Common myeloid progenitor, CD34-positive (primary cell): ENCODE results near the gene UCP3.
A peak's percentile ranks its signal among the peaks of the same experiment; 100 is the strongest.

Experiments
- CTCF ChIA-PET: fragments of 350-600 bp; sonication (Branson Sonifier 250); formaldehyde crosslinking; loops from one replicate; lab custom pipeline; 2021; ENCODE audit warnings: antibody characterized with exemption; lab: Charles Lee
- POLR2A ChIA-PET: fragments of 350-600 bp; sonication (Branson Sonifier 250); formaldehyde crosslinking; loops from one replicate; lab custom pipeline; 2021; ENCODE audit warnings: antibody characterized with exemption; lab: Charles Lee
- DNase-seq, 3 donors: peaks; one replicate each; pipeline versions ENCODE4 v3.0.0 to v3.0.0-alpha.2; 2013
- H3K27ac ChIP-seq, 2 experiments: 1 replicate in 1 of 2; 2 replicates in 1 of 2; pipeline ENCODE4 v1.7.0; 2013; ENCODE audit warnings: inconsistent platforms in 2 of 2, low read length in 2 of 2, mild to moderate bottlenecking in 2 of 2, low read depth in 1 of 2, moderate library complexity in 1 of 2; ENCODE audit not compliant: severe bottlenecking in 2 of 2, insufficient read depth in 1 of 2, poor library complexity in 1 of 2
- H3K27me3 ChIP-seq, 5 experiments: replicated peaks in 2 of 5; 1 replicate in 3 of 5; 2 replicates in 2 of 5; pipeline versions ENCODE4 v1.6.1 to v1.7.0; 2013; ENCODE audit warnings: low read length in 4 of 5, mild to moderate bottlenecking in 2 of 5, moderate library complexity in 2 of 5, inconsistent platforms in 1 of 5; ENCODE audit not compliant: insufficient read depth in 5 of 5, control insufficient read depth in 4 of 5
- H3K36me3 ChIP-seq, 4 experiments: 1 replicate in 2 of 4; 2 replicates in 2 of 4; pipeline versions ENCODE4 v1.6.1 to v1.7.0; 2013; ENCODE audit warnings: low read length in 3 of 4, control low read depth in 1 of 4, mild to moderate bottlenecking in 1 of 4; ENCODE audit not compliant: control insufficient read depth in 4 of 4, insufficient read depth in 4 of 4
- H3K4me1 ChIP-seq, 4 experiments: 1 replicate in 3 of 4; 2 replicates in 1 of 4; pipeline versions ENCODE4 v1.6.1 to v1.7.1; 2013; ENCODE audit warnings: low read length in 3 of 4, mild to moderate bottlenecking in 3 of 4, control low read depth in 1 of 4, inconsistent platforms in 1 of 4, moderate library complexity in 1 of 4; ENCODE audit not compliant: control insufficient read depth in 4 of 4, insufficient read depth in 4 of 4; ENCODE audit errors: control extremely low read depth in 1 of 4
- H3K4me3 ChIP-seq, 7 experiments: 1 replicate in 4 of 7; 2 replicates in 3 of 7; pipeline versions ENCODE4 v1.5.1 to v1.7.0; 2013; ENCODE audit warnings: mild to moderate bottlenecking in 7 of 7, low read length in 6 of 7, moderate library complexity in 6 of 7, inconsistent platforms in 2 of 7, low read depth in 2 of 7, control low read depth in 1 of 7; ENCODE audit not compliant: insufficient read depth in 4 of 7, control insufficient read depth in 1 of 7; ENCODE audit errors: extremely low read depth in 1 of 7
- H3K9me3 ChIP-seq, 5 experiments: 1 replicate in 4 of 5; 2 replicates in 1 of 5; pipeline versions ENCODE4 v1.6.1 to v1.7.1; 2013; ENCODE audit warnings: low read length in 4 of 5, mild to moderate bottlenecking in 2 of 5, inconsistent platforms in 1 of 5, low read depth in 1 of 5, moderate library complexity in 1 of 5; ENCODE audit not compliant: control insufficient read depth in 4 of 5, insufficient read depth in 2 of 5; ENCODE audit errors: control extremely low read depth in 1 of 5
- WGBS: methylation state at CpG from one replicate; pipeline ENCODE4 v1.1.5; 2013; ENCODE audit not compliant: insufficient coverage; 5-methylcytosine and 5-hydroxymethylcytosine counted together

The UCP3 gene

DNA sequence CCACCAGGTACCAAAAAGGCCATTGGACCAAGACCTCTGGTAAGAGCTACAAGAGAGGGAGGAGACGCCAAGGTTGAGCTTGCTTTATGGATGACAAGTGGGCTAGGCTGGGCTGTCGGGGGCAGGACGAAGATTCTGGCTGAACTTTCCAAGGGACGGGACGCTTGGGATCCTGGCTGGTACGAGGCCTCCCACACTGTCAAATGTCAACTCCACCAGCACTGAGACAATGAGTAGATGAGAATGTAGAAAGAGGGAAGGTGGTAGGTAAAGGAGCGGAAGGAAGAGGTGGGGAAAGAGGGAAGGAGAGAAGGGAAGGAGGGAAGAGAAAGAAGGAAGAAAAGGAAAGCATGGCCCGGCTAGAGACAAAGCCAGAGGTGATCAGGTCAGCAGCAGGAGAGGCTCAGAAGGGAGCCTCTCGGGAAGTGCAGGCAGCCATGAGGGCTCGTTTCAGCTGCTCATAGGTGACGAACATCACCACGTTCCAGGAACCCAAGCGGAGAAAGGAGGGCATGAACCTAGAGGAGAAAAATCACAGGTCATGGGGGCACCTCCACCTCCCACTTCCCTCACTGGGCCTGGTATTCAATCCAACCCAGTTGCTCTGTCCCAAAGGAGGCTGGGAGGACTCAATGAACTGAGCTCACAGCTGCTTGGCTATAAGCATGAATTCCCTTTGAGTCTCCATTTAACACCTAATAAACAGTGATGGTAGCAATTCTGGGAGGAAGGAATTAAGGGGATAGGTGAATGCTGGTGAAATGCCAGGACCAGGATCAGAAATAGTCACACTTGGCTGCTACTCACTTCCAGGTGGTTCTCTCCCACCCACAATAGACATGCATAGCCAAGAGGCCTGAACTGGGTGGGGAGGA lies 34.0 kb downstream of the UCP3 start:
- no peak for DNase-seq
- ChIA-PET CTCF (interaction anchor here (1.8 kb wide), 1 partner anchor 11 kb away, joined by 4 read pairs; no protein-coding TSS in a partner anchor), POLR2A (interaction anchor here (0.7 kb wide), 1 partner anchor 21 kb away, joined by 3 read pairs; no protein-coding TSS in a partner anchor)
- Histone ChIP-seq H3K9me3 (no peaks in the 10 kb centered on the region), H3K27me3 (no peaks in the 10 kb centered on the region), H3K27ac (peak overlapping the region in 1 of 2 experiments; percentile 52), H3K4me1 (peaks cover 4 to 67% (median 27%) of the 10 kb centered on the region in 4 experiments), H3K4me3 (no peak overlapping the region), H3K36me3 (peaks cover 27 to 70% (median 44%) of the 10 kb centered on the region in 4 experiments)
- WGBS = 96% methylated on average over 9 of the region's 13 CpGs

DNA sequence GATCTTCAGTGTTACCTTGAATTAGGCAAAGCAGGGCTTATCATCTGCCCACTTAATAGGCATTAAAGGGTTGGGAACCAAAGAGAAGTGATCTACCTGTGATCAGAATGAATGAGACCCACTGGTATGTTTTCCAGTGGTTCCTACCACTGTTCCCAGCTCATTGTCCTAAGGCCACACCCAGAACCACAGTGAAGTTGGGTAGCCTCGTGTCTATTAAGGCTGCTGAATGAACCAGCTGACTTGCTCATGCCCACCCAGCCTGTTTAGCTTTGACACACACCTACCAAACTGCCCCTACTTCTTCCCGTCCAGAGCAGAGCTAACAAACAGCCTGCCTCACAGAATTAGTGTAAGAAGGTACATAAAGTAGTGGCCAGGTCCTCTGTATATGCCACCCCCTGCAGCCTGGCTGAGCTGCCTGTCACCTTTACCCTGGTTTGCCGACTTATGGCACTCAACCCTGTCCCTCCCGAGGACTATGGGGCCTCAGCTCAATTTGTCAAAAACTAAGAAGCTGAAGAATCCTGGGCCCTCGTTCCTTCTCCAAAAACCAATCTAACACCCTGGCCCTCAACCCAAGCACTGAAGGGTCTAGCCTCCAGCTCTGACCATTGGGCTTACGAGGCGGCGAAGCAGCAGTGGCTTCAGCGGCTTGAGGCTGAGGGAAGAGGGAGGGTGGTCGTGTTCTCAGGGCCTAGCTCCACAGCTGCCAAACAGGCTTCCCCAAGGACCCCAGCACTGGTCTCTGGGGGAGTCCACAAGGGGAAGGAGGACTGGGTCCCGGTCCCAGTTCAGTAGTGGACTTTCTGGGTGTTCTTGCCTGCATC lies 36.0 kb downstream of the UCP3 start:
- Histone ChIP-seq H3K27me3 (no peaks in the 10 kb centered on the region), H3K9me3 (no peaks in the 10 kb centered on the region), H3K4me3 (no peak overlapping the region), H3K36me3 (peaks cover 24 to 52% (median 32%) of the 10 kb centered on the region in 4 experiments), H3K27ac (peak overlapping the region in 1 of 2 experiments; percentile 63), H3K4me1 (peaks cover 0 to 50% (median 14%) of the 10 kb centered on the region in 4 experiments)
- no peak for DNase-seq
- ChIA-PET POLR2A (interaction anchor here (0.5 to 1.3 kb wide), 3 partner anchors 9 to 160 kb away, joined by 3 to 4 read pairs (median 3); no protein-coding TSS in a partner anchor), CTCF (interaction anchor here (0.7 to 1.7 kb wide), 7 partner anchors 9 to 61 kb away, joined by 3 to 5 read pairs (median 3); partner anchors contain the start of gene UCP2)
- WGBS = 97% methylated on average over 9 of the region's 11 CpGs

DNA sequence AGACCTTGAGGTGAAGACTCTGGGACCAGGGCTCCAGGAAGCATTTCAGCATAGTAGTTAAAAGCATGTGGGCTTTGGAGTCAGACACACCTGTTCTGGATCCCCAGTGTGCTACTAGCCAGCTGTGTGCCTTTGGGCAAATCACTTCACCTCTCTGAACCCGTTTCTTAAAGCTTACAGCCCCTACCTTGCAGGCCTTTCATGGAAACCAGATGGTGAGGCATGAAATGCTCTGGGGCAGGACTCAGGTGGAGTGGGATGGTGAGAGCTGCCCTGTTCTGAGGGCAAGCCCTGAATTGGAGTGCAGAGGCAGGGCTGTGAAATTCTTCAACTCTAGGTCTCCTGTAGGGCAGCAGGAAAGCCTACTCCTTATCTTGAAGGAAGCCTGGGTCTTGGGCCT lies 36.7 kb downstream of the UCP3 start:
- Histone ChIP-seq H3K27me3 (no peaks in the 10 kb centered on the region), H3K27ac (no peak overlapping the region), H3K36me3 (peaks cover 17 to 46% (median 25%) of the 10 kb centered on the region in 4 experiments), H3K9me3 (no peaks in the 10 kb centered on the region), H3K4me3 (no peak overlapping the region), H3K4me1 (peaks cover 0 to 46% (median 14%) of the 10 kb centered on the region in 4 experiments)
- ChIA-PET CTCF (interaction anchor here (0.9 to 1.7 kb wide), 4 partner anchors 10 to 61 kb away, joined by 3 to 5 read pairs (median 3); partner anchors contain the start of gene UCP2), POLR2A (interaction anchor here (1.3 kb wide), 1 partner anchor 39 kb away, joined by 3 read pairs; no protein-coding TSS in a partner anchor)
- 86% methylated on average over 1 of the region's 1 CpG for WGBS
- DNase-seq = no peak

DNA sequence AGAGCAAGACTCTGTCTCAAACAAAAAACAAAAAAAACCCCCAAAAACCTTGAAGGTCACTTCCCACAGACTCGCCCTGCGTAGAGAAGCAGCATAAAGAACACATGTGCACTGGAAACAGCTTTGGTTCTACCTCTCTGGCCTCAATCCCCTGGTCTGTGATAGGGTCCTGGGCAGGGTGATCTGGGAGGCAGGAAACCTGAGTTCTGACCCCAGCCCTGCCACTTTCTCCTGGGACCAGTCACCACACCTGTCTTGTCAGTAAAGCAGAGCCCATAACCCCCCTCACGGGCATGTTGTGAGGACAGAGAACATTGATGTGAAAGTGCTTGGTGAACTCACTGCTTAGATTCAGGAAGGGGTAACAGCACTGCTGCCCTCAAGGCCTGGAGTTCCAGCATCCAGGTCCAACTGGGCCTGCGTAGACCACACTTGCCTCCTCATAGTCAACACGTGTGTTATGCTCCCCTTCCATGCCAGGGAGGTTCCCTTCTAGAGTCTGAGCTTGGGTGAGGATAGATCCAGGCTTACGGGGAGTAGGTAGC lies 37.6 kb downstream of the UCP3 start:
- DNase-seq = no peak
- POLR2A ChIA-PET = interaction anchor here (1.4 to 3.3 kb wide), 2 partner anchors 11 to 26 kb away, joined by 3 to 13 read pairs; partner anchors contain the start of gene UCP2
- Histone ChIP-seq H3K4me1 (peaks cover 0 to 40% (median 14%) of the 10 kb centered on the region in 4 experiments), H3K4me3 (no peak overlapping the region), H3K9me3 (no peaks in the 10 kb centered on the region), H3K27ac (no peak overlapping the region), H3K36me3 (peaks cover 8 to 36% (median 16%) of the 10 kb centered on the region in 4 experiments), H3K27me3 (no peaks in the 10 kb centered on the region)
- WGBS = 90% methylated on average over 5 of the region's 6 CpGs
- CTCF ChIA-PET = interaction anchor here (1.2 to 2.6 kb wide), 4 partner anchors 8 to 62 kb away, joined by 4 to 15 read pairs (median 6); partner anchors contain the start of gene UCP2

DNA sequence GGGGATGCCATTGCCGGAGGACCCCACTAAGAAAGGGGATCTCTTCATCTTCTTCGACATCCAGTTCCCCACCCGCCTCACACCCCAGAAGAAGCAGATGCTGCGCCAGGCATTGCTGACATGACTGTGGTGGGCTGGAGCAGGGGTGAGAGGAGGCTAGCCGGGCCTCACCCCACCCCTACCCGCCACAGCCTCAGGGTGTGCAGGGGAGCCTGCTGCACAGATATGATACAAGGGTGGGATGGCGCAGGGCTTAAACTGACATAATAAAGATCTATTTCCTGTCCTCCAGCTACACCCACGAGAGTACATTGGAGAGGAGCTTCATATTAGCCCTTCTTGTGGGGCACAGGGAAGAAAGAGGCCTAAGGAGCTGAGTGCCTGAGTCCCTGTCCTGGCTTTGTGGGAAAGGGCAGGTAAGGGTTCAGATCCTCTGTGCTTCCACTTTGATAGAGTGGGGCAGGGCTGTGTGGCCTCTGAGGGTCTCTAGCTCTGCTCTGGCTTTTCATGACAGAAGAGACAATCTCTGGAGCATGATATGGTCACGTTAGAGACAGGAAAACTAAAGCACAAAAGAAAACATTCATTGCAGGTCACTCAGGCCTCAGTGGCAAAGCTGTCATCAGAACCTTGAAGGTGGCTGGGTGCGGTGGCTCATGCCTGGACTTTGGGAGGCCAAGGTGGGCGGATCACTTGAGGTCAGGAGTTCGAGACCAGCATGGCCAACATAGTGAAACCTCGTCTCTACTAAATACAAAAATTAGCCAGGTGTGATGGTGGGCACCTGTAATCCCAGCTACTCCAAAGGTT lies 38.7 kb downstream of the UCP3 start:
- peaks cover 0 to 33% (median 13%) of the 10 kb centered on the region in 4 experiments for H3K4me1 ChIP-seq
- POLR2A ChIA-PET = interaction anchor here (0.7 to 3.3 kb wide), 4 partner anchors 12 to 41 kb away, joined by 3 to 13 read pairs (median 3); partner anchors contain the start of gene UCP2

More for the DNA sequence above, 38.7 kb downstream of the UCP3 start:
- CTCF ChIA-PET = interaction anchor here (0.8 to 2.6 kb wide), 6 partner anchors 9 to 601 kb away, joined by 3 to 15 read pairs (median 4); partner anchors contain the start of gene UCP2
- Histone ChIP-seq H3K4me3 (no peak overlapping the region), H3K27ac (no peak overlapping the region), H3K36me3 (peaks cover 3 to 26% (median 10%) of the 10 kb centered on the region in 4 experiments), H3K9me3 (no peaks in the 10 kb centered on the region), H3K27me3 (peaks cover 0 to 6% (median 0%) of the 10 kb centered on the region in 5 experiments)
- peak in 2 of 3 donors; percentile 70 to 84 for DNase-seq
- WGBS = 84% methylated on average over 9 of the region's 13 CpGs
